ENCODE results near the gene SGMS2. TPM values are rescaled to one million over a fixed set of nuclear protein-coding genes. Genes with fewer than 3 reads are reported as not detected.

Gene SGMS2
- polyA plus RNA-seq, 4 donors: 13.3 to 15.1 (median 13.8) TPM

GRCh38 chr4:107862658-107863057, 37.9 kb downstream of the SGMS2 start:
- no peak for DNase-seq (ENCODE audit: low read depth in 4 of 4, low spot score in 2 of 4)

- DNase-seq (ENCODE audit: low read depth in 4 of 4, low spot score in 2 of 4): no peak
These were observed 38.7 kb downstream of the SGMS2 start for GRCh38 chr4:107863416-107863815.

- DNase-seq (ENCODE audit: low read depth in 4 of 4, low spot score in 2 of 4): no peak
These were observed 39.2 kb downstream of the SGMS2 start for GRCh38 chr4:107863850-107864371.

GRCh38 chr4:107866726-107867125, 42.0 kb downstream of the SGMS2 start:
- no peak for DNase-seq (ENCODE audit: low read depth in 4 of 4, low spot score in 2 of 4)

GRCh38 chr4:107870236-107870635, 45.5 kb downstream of the SGMS2 start:
- DNase-seq (ENCODE audit: low read depth in 4 of 4, low spot score in 2 of 4): no peak

GRCh38 chr4:107870916-107871786, 46.4 kb downstream of the SGMS2 start:
- no peak for DNase-seq (ENCODE audit: low read depth in 4 of 4, low spot score in 2 of 4)

- no peak for DNase-seq (ENCODE audit: low read depth in 4 of 4, low spot score in 2 of 4)
These were observed 49.3 kb downstream of the SGMS2 start for GRCh38 chr4:107874024-107874423.

- DNase-seq (ENCODE audit: low read depth in 4 of 4, low spot score in 2 of 4): no peak
These were observed 51.4 kb downstream of the SGMS2 start for GRCh38 chr4:107876099-107876498.

GRCh38 chr4:107877361-107877760, 52.6 kb downstream of the SGMS2 start:
- DNase-seq (ENCODE audit: low read depth in 4 of 4, low spot score in 2 of 4): no peak

- no peak for DNase-seq (ENCODE audit: low read depth in 4 of 4, low spot score in 2 of 4)
These were observed 61.1 kb downstream of the SGMS2 start for GRCh38 chr4:107885865-107886264.

GRCh38 chr4:107888237-107888636, 63.5 kb downstream of the SGMS2 start:
- no peak for DNase-seq (ENCODE audit: low read depth in 4 of 4, low spot score in 2 of 4)

GRCh38 chr4:107890779-107891178, 66.0 kb downstream of the SGMS2 start:
- no peak for DNase-seq (ENCODE audit: low read depth in 4 of 4, low spot score in 2 of 4)

- no peak for DNase-seq (ENCODE audit: low read depth in 4 of 4, low spot score in 2 of 4)
These were observed 66.6 kb downstream of the SGMS2 start for GRCh38 chr4:107891299-107891698.

GRCh38 chr4:107893171-107894137, 68.7 kb downstream of the SGMS2 start:
- no peak for DNase-seq (ENCODE audit: low read depth in 4 of 4, low spot score in 2 of 4)

- DNase-seq (ENCODE audit: low read depth in 4 of 4, low spot score in 2 of 4): no peak
These were observed 69.4 kb downstream of the SGMS2 start for GRCh38 chr4:107894138-107894603.

GRCh38 chr4:107896158-107896645, 71.5 kb downstream of the SGMS2 start:
- DNase-seq (ENCODE audit: low read depth in 4 of 4, low spot score in 2 of 4): no peak

GRCh38 chr4:107896646-107897045, 71.9 kb downstream of the SGMS2 start:
- DNase-seq (ENCODE audit: low read depth in 4 of 4, low spot score in 2 of 4): no peak

- DNase-seq (ENCODE audit: low read depth in 4 of 4, low spot score in 2 of 4): no peak
These were observed 73.1 kb downstream of the SGMS2 start for GRCh38 chr4:107897823-107898222.

- DNase-seq (ENCODE audit: low read depth in 4 of 4, low spot score in 2 of 4): no peak
These were observed 75.3 kb downstream of the SGMS2 start for GRCh38 chr4:107900067-107900466.

- DNase-seq (ENCODE audit: low read depth in 4 of 4, low spot score in 2 of 4): no peak
These were observed 75.8 kb downstream of the SGMS2 start for GRCh38 chr4:107900508-107900907.

Data from left renal cortex interstitium (tissue), 4 donors.